DND-41 (cell line): ENCODE data around the gene AK5.

Source experiments
- EZH2 ChIP-seq: IDR thresholded peaks from 3 replicates; pipeline ENCODE4 v1.6.1; 2012; ENCODE audit warnings: borderline replicate concordance, low read depth, mild to moderate bottlenecking, moderate library complexity, low read length, inconsistent platforms; ENCODE audit not compliant: severe bottlenecking
- TF ChIP-seq, protein P1 (sequence below): IDR thresholded peaks from 2 replicates; pipeline ENCODE4 v1.5.1; 2012; ENCODE audit warnings: borderline replicate concordance, low read length, moderate library complexity, mild to moderate bottlenecking; ENCODE audit not compliant: poor library complexity, severe bottlenecking; ENCODE audit errors: extremely low read depth

DNA sequence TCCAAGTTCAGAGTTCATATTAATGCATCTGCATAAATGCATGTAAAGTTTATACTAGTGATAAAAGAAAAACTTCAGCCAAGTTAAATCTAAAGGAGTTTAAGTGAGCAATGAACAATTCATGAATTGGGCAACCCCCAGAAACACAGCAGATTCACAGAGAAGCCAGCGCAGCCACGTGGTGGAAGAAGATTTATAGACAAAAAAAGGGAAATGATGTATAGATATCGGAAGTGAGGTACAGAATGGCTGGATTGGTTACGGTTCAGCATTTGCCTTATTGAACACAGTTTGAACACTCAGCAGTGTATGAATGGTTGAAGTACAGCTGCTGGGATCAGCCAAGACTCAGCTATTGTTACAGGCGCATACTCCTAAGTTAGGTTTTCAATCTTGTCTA lies 5.7 kb downstream of the AK5 start:
- TF ChIP-seq, protein P1, sequence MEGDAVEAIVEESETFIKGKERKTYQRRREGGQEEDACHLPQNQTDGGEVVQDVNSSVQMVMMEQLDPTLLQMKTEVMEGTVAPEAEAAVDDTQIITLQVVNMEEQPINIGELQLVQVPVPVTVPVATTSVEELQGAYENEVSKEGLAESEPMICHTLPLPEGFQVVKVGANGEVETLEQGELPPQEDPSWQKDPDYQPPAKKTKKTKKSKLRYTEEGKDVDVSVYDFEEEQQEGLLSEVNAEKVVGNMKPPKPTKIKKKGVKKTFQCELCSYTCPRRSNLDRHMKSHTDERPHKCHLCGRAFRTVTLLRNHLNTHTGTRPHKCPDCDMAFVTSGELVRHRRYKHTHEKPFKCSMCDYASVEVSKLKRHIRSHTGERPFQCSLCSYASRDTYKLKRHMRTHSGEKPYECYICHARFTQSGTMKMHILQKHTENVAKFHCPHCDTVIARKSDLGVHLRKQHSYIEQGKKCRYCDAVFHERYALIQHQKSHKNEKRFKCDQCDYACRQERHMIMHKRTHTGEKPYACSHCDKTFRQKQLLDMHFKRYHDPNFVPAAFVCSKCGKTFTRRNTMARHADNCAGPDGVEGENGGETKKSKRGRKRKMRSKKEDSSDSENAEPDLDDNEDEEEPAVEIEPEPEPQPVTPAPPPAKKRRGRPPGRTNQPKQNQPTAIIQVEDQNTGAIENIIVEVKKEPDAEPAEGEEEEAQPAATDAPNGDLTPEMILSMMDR: no peak
- TF ChIP-seq EZH2: no peak
